Activated naive CD8-positive, alpha-beta T cell treated with anti-CD3 and anti-CD28 coated beads, Interleukin-2, amount 50 U/mL, for 24 hours (primary cell): ENCODE data around the gene RASEF.
"Not testable (repeated sequence)": the region's sequence is repeated elsewhere in the genome, so short reads cannot be mapped to it uniquely, and the experiment has no call there.

ENCODE experiments used
- ATAC-seq: fragments of 150-1000 bp; cut with Tn5 transposase; one replicate; pipeline ENCODE4 v1.10.0; 2021
- DNase-seq: peaks from one replicate; pipeline ENCODE4 v3.0.0; 2021
- H3K27ac Mint-ChIP-seq: one replicate; pipeline ENCODE4 v1.8.0; 2021; ENCODE audit warnings: mild to moderate bottlenecking, mixed read lengths
- H3K27me3 Mint-ChIP-seq: one replicate; pipeline ENCODE4 v1.8.0; 2021; ENCODE audit warnings: mixed read lengths
- H3K36me3 Mint-ChIP-seq: one replicate; pipeline ENCODE4 v1.8.0; 2021; ENCODE audit warnings: low read depth, mixed read lengths
- H3K4me1 Mint-ChIP-seq: one replicate; pipeline ENCODE4 v1.8.0; 2021; ENCODE audit warnings: mixed read lengths
- H3K4me3 Mint-ChIP-seq: one replicate; pipeline ENCODE4 v1.8.0; 2021; ENCODE audit warnings: mild to moderate bottlenecking, moderate library complexity, mixed read lengths
- H3K9me3 Mint-ChIP-seq: one replicate; pipeline ENCODE4 v1.8.0; 2021; ENCODE audit warnings: mixed read lengths

Gene RASEF

GRCh38 chr9:82939451-82939850, 123.5 kb downstream of the RASEF start:
- Mint-ChIP-seq H3K4me1 (no peaks in the 10 kb centered on the region), H3K27me3 (no peaks in the 10 kb centered on the region), H3K9me3 (peaks cover 5% of the 10 kb centered on the region), H3K27ac (no peak overlapping the region), H3K4me3 (no peak overlapping the region), H3K36me3 (no peaks in the 10 kb centered on the region)
- DNase-seq (no peak), ATAC-seq (no peak)

GRCh38 chr9:82938426-82939218, 124.3 kb downstream of the RASEF start:
- ATAC-seq (no peak), DNase-seq (no peak)
- H3K27me3 Mint-ChIP-seq, result no peaks in the 10 kb centered on the region
- H3K9me3 Mint-ChIP-seq, result peaks cover 5% of the 10 kb centered on the region
- H3K4me3 Mint-ChIP-seq, result no peak overlapping the region
- H3K4me1 Mint-ChIP-seq, result no peaks in the 10 kb centered on the region
- H3K27ac Mint-ChIP-seq, result no peak overlapping the region
- no peaks in the 10 kb centered on the region for H3K36me3 Mint-ChIP-seq

- H3K36me3 Mint-ChIP-seq, ATAC-seq, H3K4me3 Mint-ChIP-seq, H3K9me3 Mint-ChIP-seq, H3K4me1 Mint-ChIP-seq, H3K27ac Mint-ChIP-seq, H3K27me3 Mint-ChIP-seq, DNase-seq: not testable (repeated sequence)
Measured at GRCh38 chr9:82936561-82936960, 126.4 kb downstream of the RASEF start.

GRCh38 chr9:82934949-82935348, 128.0 kb downstream of the RASEF start:
- no peaks in the 10 kb centered on the region for H3K27me3 Mint-ChIP-seq
- no peak for ATAC-seq
- H3K36me3 Mint-ChIP-seq, result no peaks in the 10 kb centered on the region
- no peak overlapping the region for H3K27ac Mint-ChIP-seq
- no peak overlapping the region for H3K4me3 Mint-ChIP-seq
- H3K9me3 Mint-ChIP-seq, result peaks cover 3% of the 10 kb centered on the region
- H3K4me1 Mint-ChIP-seq, result no peaks in the 10 kb centered on the region
- DNase-seq, result no peak

GRCh38 chr9:82934025-82934424, 128.9 kb downstream of the RASEF start:
- not testable (repeated sequence) for H3K27me3 Mint-ChIP-seq, H3K27ac Mint-ChIP-seq, H3K4me1 Mint-ChIP-seq, H3K9me3 Mint-ChIP-seq, ATAC-seq, H3K36me3 Mint-ChIP-seq, DNase-seq, H3K4me3 Mint-ChIP-seq

- no peak overlapping the region for H3K4me3 Mint-ChIP-seq
- no peaks in the 10 kb centered on the region for H3K27me3 Mint-ChIP-seq
- no peaks in the 10 kb centered on the region for H3K36me3 Mint-ChIP-seq
- H3K4me1 Mint-ChIP-seq, result no peaks in the 10 kb centered on the region
- DNase-seq (no peak), ATAC-seq (no peak)
- H3K27ac Mint-ChIP-seq, result no peak overlapping the region
- no peaks in the 10 kb centered on the region for H3K9me3 Mint-ChIP-seq
Measured at GRCh38 chr9:82930116-82930515, 132.8 kb downstream of the RASEF start.
